NT2/D1 (cell line): ENCODE data around the gene CRYBG2.
A peak's percentile ranks its signal among the peaks of the same experiment; 100 is the strongest.

ENCODE experiments used
- DNase-seq: peaks from one replicate; pipeline ENCODE4 v3.0.0-alpha.2; 2011; ENCODE audit warnings: low read depth, low spot score
- H3K27me3 ChIP-seq: 2 replicates; pipeline ENCODE4 v1.6.0; 2011; ENCODE audit warnings: mild to moderate bottlenecking; ENCODE audit not compliant: insufficient read length, insufficient read depth
- H3K36me3 ChIP-seq: 2 replicates; pipeline ENCODE4 v1.6.1; 2011; ENCODE audit warnings: mild to moderate bottlenecking, low read length, mixed read lengths; ENCODE audit not compliant: insufficient read depth, insufficient read length
- H3K4me1 ChIP-seq: 2 replicates; pipeline ENCODE4 v1.5.1; 2011; ENCODE audit not compliant: insufficient read depth, insufficient read length
- H3K4me3 ChIP-seq: 2 replicates; pipeline ENCODE4 v1.5.1; 2011; ENCODE audit warnings: low read depth; ENCODE audit not compliant: insufficient read length
- H3K9ac ChIP-seq: 2 replicates; pipeline ENCODE4 v1.6.0; 2011; ENCODE audit warnings: low read depth; ENCODE audit not compliant: insufficient read length
- H3K9me3 ChIP-seq: 2 replicates; pipeline ENCODE4 v1.5.1; 2011; ENCODE audit warnings: mild to moderate bottlenecking, low read length; ENCODE audit not compliant: insufficient read depth
- SUZ12 ChIP-seq: IDR thresholded peaks from 2 replicates; pipeline ENCODE4 v1.6.1; 2011; ENCODE audit not compliant: insufficient read length, insufficient read depth; ENCODE audit errors: extremely low read depth
- YY1 ChIP-seq: IDR thresholded peaks from 2 replicates; pipeline ENCODE4 v1.6.1; 2011; ENCODE audit not compliant: insufficient read length, insufficient read depth
- ZNF274 ChIP-seq: IDR thresholded peaks from 2 replicates; pipeline ENCODE4 v1.6.1; 2011; ENCODE audit warnings: mild to moderate bottlenecking, low read depth, low read length

CRYBG2 gene

GRCh38 chr1:26277261-26277661, 76.7 kb downstream of the CRYBG2 start:
- Histone ChIP-seq H3K4me1 (peaks cover 30% of the 10 kb centered on the region), H3K27me3 (no peaks in the 10 kb centered on the region), H3K4me3 (no peak overlapping the region), H3K36me3 (peaks cover 71% of the 10 kb centered on the region), H3K9me3 (no peaks in the 10 kb centered on the region), H3K9ac (no peak overlapping the region)
- DNase-seq = no peak
- TF ChIP-seq YY1 (no peak), SUZ12 (no peak), ZNF274 (no peak)

- H3K4me3 ChIP-seq = no peak overlapping the region
- TF ChIP-seq SUZ12 (no peak), ZNF274 (no peak), YY1 (no peak)
- peaks cover 74% of the 10 kb centered on the region for H3K36me3 ChIP-seq
- DNase-seq = no peak
- H3K4me1 ChIP-seq = peaks cover 25% of the 10 kb centered on the region
- no peaks in the 10 kb centered on the region for H3K27me3 ChIP-seq
- no peaks in the 10 kb centered on the region for H3K9me3 ChIP-seq
- no peak overlapping the region for H3K9ac ChIP-seq
These were observed 77.5 kb downstream of the CRYBG2 start for GRCh38 chr1:26276432-26276838.

GRCh38 chr1:26275580-26276431, 78.1 kb downstream of the CRYBG2 start:
- DNase-seq = peak; percentile 94
- TF ChIP-seq YY1 (no peak), SUZ12 (no peak), ZNF274 (no peak)
- peaks cover 74% of the 10 kb centered on the region for H3K36me3 ChIP-seq
- H3K9me3 ChIP-seq = no peaks in the 10 kb centered on the region
- H3K4me1 ChIP-seq = peaks cover 19% of the 10 kb centered on the region
- H3K4me3 ChIP-seq = no peak overlapping the region
- H3K27me3 ChIP-seq = no peaks in the 10 kb centered on the region
- no peak overlapping the region for H3K9ac ChIP-seq

GRCh38 chr1:26274801-26275425, 79.0 kb downstream of the CRYBG2 start:
- no peak for DNase-seq
- Histone ChIP-seq H3K36me3 (peaks cover 82% of the 10 kb centered on the region), H3K4me1 (peaks cover 19% of the 10 kb centered on the region)

More at GRCh38 chr1:26274801-26275425, 79.0 kb downstream of the CRYBG2 start:
- Histone ChIP-seq H3K9me3 (no peaks in the 10 kb centered on the region; the same call in 1 of the 2 replicates), H3K9ac (no peak overlapping the region), H3K4me3 (no peak overlapping the region), H3K27me3 (no peaks in the 10 kb centered on the region)
- no peak for TF ChIP-seq ZNF274
- TF ChIP-seq YY1 = no peak
- no peak for TF ChIP-seq SUZ12
